PFSK-1 (cell line): Measurements from ENCODE around the gene URGCP.

Experiments
- POLR2AphosphoS5 ChIP-seq: IDR thresholded peaks from 2 replicates; pipeline ENCODE4 v1.6.1; 2012; ENCODE audit warnings: low read depth, mild to moderate bottlenecking, control low read depth, low read length, moderate library complexity
- REST ChIP-seq, 2 experiments: IDR thresholded peaks; 2 replicates each; pipeline versions ENCODE4 v1.6.1 to v1.8.0; 2011 to 2012; ENCODE audit warnings: low read depth in 2 of 2, low read length in 2 of 2, control low read depth in 1 of 2, inconsistent platforms in 1 of 2, mild to moderate bottlenecking in 1 of 2, moderate library complexity in 1 of 2; ENCODE audit not compliant: insufficient read depth in 1 of 2
- TAF1 ChIP-seq: IDR thresholded peaks from 2 replicates; pipeline ENCODE4 v1.6.1; 2012; ENCODE audit warnings: low read length, control low read depth, borderline replicate concordance; ENCODE audit not compliant: insufficient read depth

- TF ChIP-seq TAF1 (no peak), POLR2AphosphoS5 (no peak), REST (IDR thresholded peaks at IDR 0.05; ENCODE audit: insufficient read depth in 1 of 2, low read depth in 2 of 2, low read length in 2 of 2) (no peak)
These were observed 37.2 kb upstream of the URGCP start for GRCh38 chr7:43943417-43944187.
